Fibroblast of mammary gland (primary cell): ENCODE results near the gene ACOXL.
"Not testable (repeated sequence)": the region's sequence is repeated elsewhere in the genome, so short reads cannot be mapped to it uniquely, and the experiment has no call there.

Experiments used
- DNase-seq: peaks from one replicate; pipeline ENCODE4 v3.0.0-alpha.2; 2010; ENCODE audit warnings: low read depth
- H3K4me3 ChIP-seq: 2 replicates; pipeline ENCODE4 v1.5.1; 2011; ENCODE audit warnings: low read depth, mild to moderate bottlenecking, low read length, moderate library complexity; ENCODE audit not compliant: control insufficient read depth
- CTCF ChIP-seq: conservative IDR thresholded peaks from 2 replicates; pipeline ENCODE4 v1.5.1; 2011; ENCODE audit warnings: low read depth, low read length, inconsistent platforms; ENCODE audit not compliant: control insufficient read depth, insufficient read depth

The ACOXL gene

GRCh38 chr2:111072220-111072871 is 340.0 kb downstream of the ACOXL start:
- no peak for TF ChIP-seq CTCF
- peak; percentile 83 for DNase-seq
- H3K4me3 ChIP-seq, result no peak overlapping the region

- not testable (repeated sequence) for H3K4me3 ChIP-seq, DNase-seq
Observed at GRCh38 chr2:111082659-111083058, 350.3 kb downstream of the ACOXL start.

DNA sequence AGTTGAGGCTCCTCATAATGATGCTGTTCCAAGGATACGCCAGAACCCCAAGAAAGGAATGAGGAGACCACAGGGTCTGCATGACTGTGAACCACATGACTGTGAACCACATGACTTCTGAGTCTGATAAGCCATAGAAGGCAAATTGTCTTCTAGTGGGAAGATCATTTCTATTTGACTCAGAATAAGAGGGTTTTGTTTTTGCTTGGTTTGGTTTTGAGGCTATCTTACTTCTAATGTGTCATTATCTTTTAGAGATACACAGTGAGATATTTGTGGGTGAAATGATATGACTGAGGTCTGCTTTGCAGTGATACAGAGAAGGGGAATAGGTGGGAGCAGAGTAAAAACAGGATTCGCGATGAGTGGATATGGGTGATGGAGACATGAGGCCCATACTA is 359.4 kb downstream of the ACOXL start:
- no peak for TF ChIP-seq CTCF
- DNase-seq, result no peak
- no peak overlapping the region for H3K4me3 ChIP-seq

GRCh38 chr2:111094691-111095090 is 362.3 kb downstream of the ACOXL start:
- no peak for DNase-seq
- no peak for TF ChIP-seq CTCF

DNA sequence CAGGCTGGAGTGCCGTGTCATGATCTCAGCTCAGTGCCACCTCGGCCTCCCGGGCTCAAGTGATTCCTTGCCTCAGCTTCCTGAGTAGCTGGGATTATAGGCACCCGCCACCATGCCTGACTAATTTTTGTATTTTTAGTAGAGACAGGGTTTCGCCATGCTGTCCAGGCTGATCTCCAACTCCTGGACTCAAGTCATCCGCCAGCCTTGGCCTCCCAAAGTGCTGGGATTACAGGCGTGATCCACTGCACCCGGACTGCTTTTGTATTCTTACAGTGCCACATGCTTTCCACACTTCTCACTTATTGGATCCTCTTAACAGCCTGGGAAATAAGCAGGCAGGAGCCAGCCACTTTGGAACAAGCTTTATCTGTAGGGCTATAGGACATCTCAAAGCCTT is 363.1 kb downstream of the ACOXL start:
- H3K4me3 ChIP-seq, result no peak overlapping the region
- DNase-seq, result no peak
- no peak for TF ChIP-seq CTCF

More at GRCh38 chr2:111094691-111095090, 362.3 kb downstream of the ACOXL start:
- no peak overlapping the region for H3K4me3 ChIP-seq

- DNase-seq, result no peak
- no peak overlapping the region for H3K4me3 ChIP-seq
- no peak for TF ChIP-seq CTCF
Observed at GRCh38 chr2:111099402-111099801, 367.0 kb downstream of the ACOXL start.

DNA sequence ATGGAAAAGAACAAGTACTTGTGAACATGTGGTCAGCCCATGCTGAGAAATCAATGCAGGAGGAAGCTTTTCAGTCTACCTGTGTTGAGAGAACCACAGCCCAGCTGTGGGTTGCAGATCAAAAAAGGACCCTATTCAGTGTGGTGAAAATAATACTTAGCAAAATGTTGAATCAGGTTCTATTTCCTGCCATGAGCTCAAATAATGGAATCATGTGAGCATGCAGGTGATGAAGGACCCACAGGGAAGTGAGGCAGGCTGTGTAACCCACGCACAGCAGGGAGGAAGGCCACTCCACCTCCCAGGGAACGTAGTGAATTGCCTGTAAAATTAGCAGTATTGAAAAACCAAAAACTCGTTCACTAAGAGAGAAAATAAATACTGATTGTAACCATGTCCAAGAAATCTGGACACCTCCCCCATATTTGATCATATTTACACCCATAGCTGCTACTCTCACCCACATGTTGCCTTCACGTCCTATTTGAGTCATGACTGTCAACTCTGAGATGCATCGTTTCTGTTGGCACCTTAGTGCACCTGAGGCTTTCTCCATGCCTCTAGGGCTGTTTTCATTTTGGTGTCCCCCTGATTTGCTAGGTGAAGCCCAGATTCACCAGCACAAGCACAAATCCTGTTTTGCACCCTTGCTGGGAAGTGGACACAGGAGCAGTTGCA is 367.9 kb downstream of the ACOXL start:
- H3K4me3 ChIP-seq, result no peak overlapping the region
- TF ChIP-seq CTCF, result no peak
- DNase-seq, result no peak
